Pancreas (tissue), 10 donors: Measurements from ENCODE around the gene BCL11A. TPM values are rescaled to one million over a fixed set of nuclear protein-coding genes. Genes with fewer than 3 reads are reported as not detected.

Source experiments
- ATAC-seq, 4 donors: fragments of 200-7000 bp; cut with Tn5 transposase; one replicate each; pipeline versions ENCODE4 v1.8.0 to v1.9.1; 2020; ENCODE audit warnings: mild to moderate bottlenecking in 4 of 4, moderate library complexity in 4 of 4
- DNase-seq, 6 donors: peaks; one replicate each; pipeline ENCODE4 v3.0.0-alpha.2; 2020
- FAIRE-seq: peaks from 2 replicates; lab custom pipeline; 2012; peaks lifted over from hg19 to GRCh38; lab: Jason Lieb, UNC
- H3K27ac ChIP-seq, 4 donors: fragments of 200-600 bp; sonication (generic); 1 replicate in 3 of 4; 2 replicates in 1 of 4; pipeline versions ENCODE4 v1.5.0 to v1.8.0; 2020
- H3K27me3 ChIP-seq, 4 donors: fragments of 200-600 bp; one replicate each; pipeline ENCODE4 v1.8.0; 2021
- H3K36me3 ChIP-seq, 3 donors: fragments of 200-600 bp; sonication (generic) in 1 of 3; one replicate each; pipeline versions ENCODE4 v1.5.0 to v1.8.0; 2020 to 2021
- H3K4me1 ChIP-seq, 3 donors: fragments of 200-600 bp; one replicate each; pipeline ENCODE4 v1.8.0; 2021
- H3K4me3 ChIP-seq, 4 donors: fragments of 200-600 bp; sonication (generic) in 2 of 4; one replicate each; pipeline versions ENCODE4 v1.5.0 to v1.8.0; 2020 to 2021
- H3K9me3 ChIP-seq, 4 donors: fragments of 200-600 bp; one replicate each; pipeline ENCODE4 v1.8.0; 2021
- CTCF ChIP-seq, 4 donors: fragments of 200-600 bp; sonication (generic) in 3 of 4; IDR thresholded peaks; one replicate each; pipeline versions ENCODE4 v1.5.0 to v1.8.0; 2021; ENCODE audit warnings: antibody characterized with exemption in 4 of 4
- WGBS, 2 donors: extraction: QIAGEN DNeasy Blood & Tissue Kit; methylation state at CpG; one replicate each; pipeline ENCODE4 v1.1.7; 2013; 5-methylcytosine and 5-hydroxymethylcytosine counted together
- intact Hi-C, 3 donors: fragments of 100-400 bp; cut with DNase I; formaldehyde crosslinking; loops; one replicate each; pipeline versions ENCODE4 v1.11.1 to v1.14.2; 2022
- polyA plus RNA-seq, 2 donors: library from polyadenylated mRNA; stranded (reverse); fragments of 200-250 nt; gene quantifications; one replicate each; pipeline ENCODE4 v1.2.3, GENCODE V29; 2013
- total RNA-seq, 6 donors: library from RNA; stranded (reverse); fragmentation: NEBNext Ultra II Directional in 4 of 6; extraction: Animal tissue kit (Norgen Biotek cat#: 25700) in 4 of 6; gene quantifications; one replicate each; pipeline versions ENCODE4 v1.2.1 to v1.2.4, GENCODE V29; 2021 to 2023
- donor health status: healthy with polysubstance abuse.
- donor health status: DM: no; HTN: no; CAD: no; lungs with moderate emphysema.
- donor health status: DM: no; HTN: no; CAD: no.
- donor health status: control.
- donor health status: control.
- donor health status: Bipolar disorder and iron deficiency.
- donor health status: DM: yes; HTN: yes; CAD: no.
- donor health status: DM: no; HTN: no; CAD: no.
- donor health status: DM: no; HTN: no; CAD: no.
- donor health status: DM: yes; HTN: yes; CAD: no.

The BCL11A gene
- total and polyA plus RNA-seq, 8 donors, result 4.4 to 16.1 (median 11.7) TPM

GRCh38 chr2:60487174-60487573 lies 66.3 kb downstream of the BCL11A start:
- no peak overlapping the region for H3K4me3 ChIP-seq
- no peaks in the 10 kb centered on the region for H3K36me3 ChIP-seq
- no peaks in the 10 kb centered on the region for H3K9me3 ChIP-seq
- no peaks in the 10 kb centered on the region for H3K27me3 ChIP-seq
- FAIRE-seq, result no peak
- peaks cover 0 to 6% (median 0%) of the 10 kb centered on the region in 3 donors for H3K4me1 ChIP-seq
- ATAC-seq, result no peak
- intact Hi-C loops, result no loop called here
- no peak overlapping the region for H3K27ac ChIP-seq
- 92 to 95% methylated on average over 5 of the region's 5 CpGs for WGBS, 2 donors
- no peak for TF ChIP-seq CTCF (IDR thresholded peaks at IDR 0.05)
- DNase-seq, result no peak

- Histone ChIP-seq H3K4me1 (peaks cover 0 to 13% (median 5%) of the 10 kb centered on the region in 3 donors), H3K27me3 (no peaks in the 10 kb centered on the region), H3K9me3 (no peaks in the 10 kb centered on the region), H3K36me3 (no peaks in the 10 kb centered on the region), H3K27ac (no peak overlapping the region), H3K4me3 (no peak overlapping the region)
- no peak for TF ChIP-seq CTCF (IDR thresholded peaks at IDR 0.05)
- FAIRE-seq, result no peak
- no peak for DNase-seq
- intact Hi-C loops, result no loop called here
- no peak for ATAC-seq
- 89% methylated on average over 3 of the region's 3 CpGs for WGBS, 2 donors
Observed at GRCh38 chr2:60486551-60486950, 66.9 kb downstream of the BCL11A start.

- TF ChIP-seq CTCF (IDR thresholded peaks at IDR 0.05), result no peak
- no peak overlapping the region for H3K4me3 ChIP-seq
- 88 to 100% methylated on average over 1 of the region's 1 CpG for WGBS, 2 donors
- peaks cover 2 to 18% (median 10%) of the 10 kb centered on the region in 3 donors for H3K4me1 ChIP-seq
- no peak overlapping the region for H3K27ac ChIP-seq
- no peak for DNase-seq
- no peaks in the 10 kb centered on the region for H3K27me3 ChIP-seq
- no peaks in the 10 kb centered on the region for H3K36me3 ChIP-seq
- intact Hi-C loops, result no loop called here
- ATAC-seq, result no peak
- no peak for FAIRE-seq
- no peaks in the 10 kb centered on the region for H3K9me3 ChIP-seq
Observed at GRCh38 chr2:60486067-60486466, 67.4 kb downstream of the BCL11A start.

GRCh38 chr2:60485550-60485949 lies 67.9 kb downstream of the BCL11A start:
- intact Hi-C loops, result no loop called here
- WGBS, 2 donors, result 86 to 87% methylated on average over 5 of the region's 5 CpGs
- ATAC-seq, result no peak
- Histone ChIP-seq H3K4me3 (no peak overlapping the region), H3K4me1 (peaks cover 7 to 23% (median 15%) of the 10 kb centered on the region in 3 donors), H3K36me3 (no peaks in the 10 kb centered on the region), H3K27ac (no peak overlapping the region), H3K27me3 (no peaks in the 10 kb centered on the region), H3K9me3 (no peaks in the 10 kb centered on the region)
- TF ChIP-seq CTCF (IDR thresholded peaks at IDR 0.05), result no peak
- no peak for FAIRE-seq
- no peak for DNase-seq

- H3K36me3 ChIP-seq, result no peaks in the 10 kb centered on the region
- no peak for ATAC-seq
- WGBS, 2 donors, result 94 to 95% methylated on average over 4 of the region's 4 CpGs
- H3K27me3 ChIP-seq, result no peaks in the 10 kb centered on the region
- no peak for FAIRE-seq
- H3K27ac ChIP-seq, result no peak overlapping the region
- TF ChIP-seq CTCF (IDR thresholded peaks at IDR 0.05), result no peak
- DNase-seq, result no peak
- peaks cover 7 to 28% (median 20%) of the 10 kb centered on the region in 3 donors for H3K4me1 ChIP-seq
- H3K9me3 ChIP-seq, result no peaks in the 10 kb centered on the region
- no peak overlapping the region for H3K4me3 ChIP-seq
- intact Hi-C loops, result no loop called here
Observed at GRCh38 chr2:60485055-60485454, 68.4 kb downstream of the BCL11A start.
